HG03521 (cell line): ENCODE data around the gene SPEM2.

Source experiments
- ATAC-seq: cut with Tn5 transposase; IDR thresholded peaks from one replicate; pipeline ENCODE4 v1.9.1; 2021; ENCODE audit warnings: mild to moderate bottlenecking, moderate library complexity; ENCODE audit not compliant: unreplicated experiment

SPEM2 gene

DNA sequence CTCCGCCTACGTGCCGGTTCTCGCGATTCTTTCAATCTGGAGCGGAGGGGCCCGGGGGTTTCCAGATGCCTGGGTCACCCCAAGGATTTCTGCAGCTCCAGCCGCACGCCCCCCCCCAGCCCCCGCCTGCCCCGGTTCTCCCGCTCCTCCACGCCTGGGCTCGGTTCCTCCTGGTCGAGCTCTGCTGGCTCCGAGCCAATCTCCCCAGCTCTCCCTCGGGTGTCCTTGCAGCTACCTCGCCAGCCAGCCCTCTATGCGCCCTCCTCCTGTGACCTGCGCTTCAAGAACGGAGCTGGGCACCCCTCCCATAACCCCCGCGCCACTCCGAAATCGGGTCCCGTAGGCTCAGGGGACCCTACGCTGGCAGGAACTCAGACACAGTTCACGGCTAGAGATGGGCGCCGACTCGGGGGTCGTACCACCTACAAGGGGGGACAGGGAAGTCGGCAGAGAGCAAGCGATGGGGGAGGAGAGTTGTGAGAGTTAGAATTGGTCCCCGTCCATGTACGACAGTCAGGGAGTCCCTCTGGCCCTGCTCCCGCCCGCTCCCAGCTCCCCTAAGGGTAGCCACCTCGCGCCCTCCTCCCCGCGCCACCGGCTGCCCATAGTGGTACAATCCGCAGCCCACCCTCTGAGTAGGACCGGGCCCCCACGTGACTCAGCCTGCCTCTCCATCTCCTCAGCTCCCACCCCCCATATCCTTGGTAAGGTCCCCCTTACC is 14.9 kb downstream of the SPEM2 start:
- no peak for ATAC-seq

DNA sequence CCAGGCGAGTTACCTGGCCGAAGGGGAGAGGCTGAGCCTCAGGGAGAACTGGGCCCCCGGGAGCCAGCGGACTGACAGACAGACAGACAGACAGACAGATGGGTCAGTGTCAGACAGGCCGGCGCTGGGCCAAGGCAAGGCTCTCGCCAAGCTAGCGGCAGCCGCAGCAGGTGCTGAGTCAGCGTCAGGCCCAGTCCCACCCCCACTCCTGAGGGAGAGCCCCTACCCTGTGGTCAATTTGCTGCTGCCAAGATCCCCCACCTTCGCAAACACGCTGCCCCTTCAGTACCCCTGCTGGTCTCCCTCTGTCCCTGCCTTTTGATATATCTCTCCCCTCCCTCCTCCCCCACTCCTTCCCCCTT is 15.4 kb downstream of the SPEM2 start:
- ATAC-seq: no peak

- ATAC-seq: no peak
Measured at GRCh38 chr17:7441266-7441665, 15.8 kb downstream of the SPEM2 start.

DNA sequence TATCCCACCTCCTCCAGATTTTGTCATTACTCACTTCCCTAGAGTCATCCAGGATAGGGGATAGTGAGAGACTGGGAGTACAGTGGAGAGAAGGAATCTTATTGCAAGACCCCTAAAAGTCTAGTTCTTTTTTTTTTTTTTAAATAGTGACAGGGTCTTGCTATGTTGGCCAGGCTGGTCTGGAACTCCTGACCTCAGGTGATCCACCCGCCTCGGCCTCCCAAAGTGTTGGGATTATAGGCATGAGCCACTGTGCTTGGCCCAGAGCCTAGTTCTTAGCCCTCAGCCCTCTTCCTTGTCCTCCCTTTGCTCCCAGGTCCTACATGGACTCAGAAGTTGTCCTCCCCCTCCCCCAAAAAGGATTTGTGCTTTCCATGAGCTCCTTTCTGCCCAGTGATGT is 16.7 kb downstream of the SPEM2 start:
- ATAC-seq: no peak

DNA sequence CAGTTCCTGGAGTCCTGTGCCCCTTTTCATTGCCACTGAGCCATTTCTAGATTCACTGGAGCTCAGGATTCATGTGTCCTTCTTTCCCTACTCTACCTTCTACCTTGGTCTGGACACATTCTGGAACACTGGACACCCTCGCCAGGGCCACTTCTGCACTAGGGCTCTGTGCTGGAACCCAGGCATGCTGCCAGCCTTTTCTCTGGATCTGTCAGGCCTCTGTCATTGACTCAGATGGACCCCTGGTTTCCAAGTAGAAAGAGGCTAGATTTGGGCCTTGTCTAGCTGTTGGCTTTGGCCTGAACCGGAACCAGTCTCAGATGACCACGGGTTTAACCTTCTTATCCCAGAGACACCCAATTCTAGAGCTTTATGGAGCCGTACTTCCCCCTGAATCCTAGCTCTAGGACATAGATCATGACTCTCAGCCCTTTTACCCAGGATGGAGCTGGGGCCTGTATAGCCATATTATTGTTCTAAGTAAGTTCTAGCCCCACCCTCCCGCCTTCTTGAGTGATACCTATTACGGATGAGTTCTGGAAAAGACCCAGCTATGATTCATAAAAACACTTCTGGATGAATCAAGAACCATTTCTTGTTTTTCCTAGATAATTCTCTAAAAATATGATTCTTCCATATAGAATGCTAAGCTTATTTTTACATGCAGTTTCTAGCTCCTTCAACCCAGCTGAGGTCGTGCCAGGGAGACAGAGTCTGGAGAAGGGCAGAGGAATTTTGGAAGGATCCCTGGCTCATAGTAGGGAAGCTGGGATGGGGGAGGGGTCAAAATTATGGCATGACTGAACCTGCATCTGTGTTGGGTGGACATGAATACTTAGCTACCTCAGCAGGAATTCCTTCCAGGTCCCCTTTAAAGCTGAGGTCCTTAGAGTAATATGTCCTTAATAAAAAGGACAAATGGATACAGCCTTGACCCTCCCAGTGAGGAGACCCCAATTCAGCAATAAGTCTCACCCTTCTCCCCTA is 18.4 kb downstream of the SPEM2 start:
- no peak for ATAC-seq

- ATAC-seq: no peak
Measured at GRCh38 chr17:7444682-7445618, 19.5 kb downstream of the SPEM2 start, which contains the start of gene CHRNB1. Gene CHRNB1 (plus strand): TSS chr17:7445061. CDS start chr17:7445128, 67 bp downstream.

DNA sequence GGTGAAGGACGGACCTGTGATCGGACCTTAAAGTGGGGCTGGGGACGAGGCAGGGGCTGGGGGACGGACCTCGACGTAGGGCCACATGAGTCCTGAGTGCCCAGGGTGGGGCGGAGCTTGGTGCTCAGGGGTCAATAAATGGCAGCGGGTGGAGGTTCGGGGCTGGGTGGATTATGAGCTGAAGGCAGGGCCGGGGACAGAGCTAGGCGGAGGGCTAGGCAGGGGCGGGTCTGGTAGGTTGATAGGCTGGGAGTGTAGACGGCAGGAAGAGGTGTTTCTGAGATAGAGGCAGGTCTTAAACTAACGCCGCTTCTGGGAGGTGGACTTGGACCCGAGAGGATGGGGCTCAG is 20.2 kb downstream of the SPEM2 start:
- ATAC-seq: no peak

GRCh38 chr17:7448461-7448860 is 23.0 kb downstream of the SPEM2 start:
- no peak for ATAC-seq

DNA sequence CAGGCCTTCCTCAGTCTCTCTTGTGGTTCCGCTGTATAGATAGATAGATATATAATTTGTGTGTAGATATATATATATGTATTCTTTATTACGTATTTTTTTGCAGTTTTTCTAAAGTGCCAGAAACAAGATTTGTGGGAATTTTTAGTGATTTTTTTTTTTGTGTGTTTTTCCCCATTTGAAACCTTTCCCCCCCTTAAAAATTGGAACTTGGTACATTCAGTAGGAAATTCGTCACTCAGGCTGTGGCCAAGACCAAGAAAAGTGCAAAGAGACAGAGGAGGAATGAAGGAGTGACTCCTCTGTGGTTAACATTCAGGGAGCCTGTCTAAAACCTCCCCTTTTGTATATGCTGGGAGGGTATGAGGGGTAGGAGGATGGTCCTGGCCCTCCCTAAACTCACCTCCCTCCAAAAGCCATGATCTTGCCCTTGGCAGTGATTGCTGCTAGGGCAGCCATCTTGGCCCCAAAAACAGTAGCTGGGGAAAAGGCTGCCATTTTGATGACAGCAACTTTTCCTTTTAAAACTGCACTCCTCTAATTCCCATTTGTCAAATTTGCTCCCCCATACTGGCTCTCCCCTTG is 34.6 kb downstream of the SPEM2 start:
- no peak for ATAC-seq

- no peak for ATAC-seq
Measured at GRCh38 chr17:7460850-7461660, 35.6 kb downstream of the SPEM2 start.

- ATAC-seq: no peak
Measured at GRCh38 chr17:7462474-7463371, 37.3 kb downstream of the SPEM2 start.

DNA sequence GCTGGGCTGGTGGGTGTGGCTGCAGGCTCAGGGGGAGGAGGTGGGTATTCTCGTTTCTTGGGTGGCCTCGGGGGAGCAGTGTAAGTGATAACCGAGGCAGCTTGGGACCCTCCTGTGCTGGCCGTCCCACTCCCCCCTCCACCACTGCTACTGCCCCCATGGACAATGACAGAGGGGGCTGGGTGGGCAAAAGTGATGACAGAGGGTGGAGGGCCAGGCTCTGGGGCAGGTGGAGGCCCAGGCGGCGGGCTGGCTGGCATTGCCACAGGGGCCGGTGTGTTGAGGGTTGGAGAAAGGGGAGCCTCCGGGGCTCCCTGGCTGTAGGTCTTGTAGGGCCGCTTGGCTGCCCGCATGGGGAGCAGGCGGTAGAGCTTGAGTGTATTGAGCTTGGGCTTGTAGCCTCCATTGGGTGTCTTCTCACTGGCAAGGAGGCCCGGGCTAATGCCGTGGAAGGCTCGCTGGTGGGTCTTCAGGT is 38.0 kb downstream of the SPEM2 start:
- no peak for ATAC-seq

DNA sequence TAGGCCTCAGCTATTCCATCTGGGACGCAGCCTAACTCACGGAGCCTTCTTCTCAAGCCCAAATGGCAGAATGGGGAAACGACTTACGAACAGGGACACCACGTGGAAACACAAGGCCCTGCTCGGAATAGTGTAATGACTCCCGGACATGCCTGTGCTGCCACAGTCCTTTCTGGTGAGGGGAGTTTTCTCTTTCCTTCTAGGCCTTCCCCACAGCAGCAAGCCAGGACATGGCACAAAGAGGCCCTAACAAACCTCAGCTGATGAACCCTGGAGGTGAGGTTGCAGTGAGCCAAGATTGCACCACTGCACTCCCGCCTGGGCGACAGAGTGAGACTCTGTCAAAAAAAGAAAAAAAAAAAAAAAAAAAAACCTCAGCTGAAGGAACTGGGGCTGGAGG is 38.7 kb downstream of the SPEM2 start:
- no peak for ATAC-seq

GRCh38 chr17:7465597-7466275 is 40.3 kb downstream of the SPEM2 start:
- no peak for ATAC-seq

DNA sequence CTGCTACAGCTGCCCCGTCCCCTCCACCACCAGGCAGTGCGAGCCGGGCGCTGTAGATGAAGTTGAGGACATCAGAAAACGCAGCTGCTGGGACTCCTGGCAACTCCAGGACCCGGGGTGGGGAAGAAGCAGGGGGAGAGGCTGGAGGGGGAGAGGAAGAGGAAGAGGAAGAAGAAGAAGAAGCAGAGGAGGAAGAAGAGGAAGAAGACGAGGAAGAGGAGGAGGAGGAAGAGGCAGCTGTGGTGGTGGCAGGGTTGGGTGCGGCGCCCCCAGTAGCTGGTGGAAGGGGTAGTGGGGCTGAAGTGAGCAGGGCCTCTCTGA is 40.9 kb downstream of the SPEM2 start:
- ATAC-seq: no peak

DNA sequence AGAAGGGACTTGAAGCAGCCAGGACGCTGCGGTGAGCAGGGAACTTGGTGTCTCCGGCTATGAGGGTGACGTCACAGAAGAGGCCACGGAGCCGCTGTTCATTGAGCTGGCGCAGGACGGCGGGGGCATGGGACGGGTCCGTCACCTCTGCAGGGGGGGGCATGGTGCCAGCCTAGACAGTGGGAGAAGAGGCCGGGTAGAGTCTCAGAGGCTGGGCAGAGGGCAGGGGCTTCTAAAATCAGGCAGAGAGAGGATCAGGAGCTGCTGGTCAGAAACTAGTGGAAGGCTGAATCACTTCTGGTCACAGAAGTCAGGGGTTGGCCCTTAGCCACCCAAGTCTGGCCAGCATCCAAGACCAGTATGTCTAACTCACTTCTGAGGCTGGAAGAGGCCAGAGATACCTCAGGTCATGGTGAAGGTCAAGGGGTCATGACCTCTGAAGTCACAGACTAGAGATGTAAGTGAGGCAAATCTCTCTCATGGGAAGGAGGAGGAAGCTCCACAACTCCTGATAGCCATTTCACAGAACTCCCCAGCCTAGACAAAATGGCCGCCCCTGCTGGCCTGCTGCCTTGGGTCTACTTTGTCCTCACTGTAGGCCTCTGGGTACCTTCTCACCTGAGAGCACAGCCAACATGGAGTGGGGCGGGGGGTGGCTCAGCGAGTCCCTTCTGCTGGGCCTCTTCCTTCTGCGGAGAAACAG is 41.4 kb downstream of the SPEM2 start:
- no peak for ATAC-seq

DNA sequence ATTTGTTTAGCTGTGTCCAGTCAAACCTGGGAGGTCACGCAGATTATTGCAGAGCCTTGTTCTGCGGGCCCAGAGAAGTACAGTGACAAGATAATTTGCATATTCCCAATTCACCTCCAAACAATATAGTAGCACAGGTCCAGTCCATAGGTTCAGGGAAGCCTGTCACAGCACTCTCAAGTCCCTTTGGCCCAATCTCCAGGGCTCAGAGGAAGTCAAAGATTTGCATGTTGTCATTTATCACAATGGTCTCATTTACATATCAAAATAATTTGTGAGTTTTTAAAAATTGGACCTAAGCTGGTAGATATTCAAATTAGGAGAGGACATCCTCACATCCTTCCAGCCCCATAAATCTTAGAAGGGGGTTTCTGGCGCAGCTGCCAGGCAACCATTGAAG is 42.1 kb downstream of the SPEM2 start:
- no peak for ATAC-seq

GRCh38 chr17:7468290-7468689 is 42.9 kb downstream of the SPEM2 start:
- ATAC-seq: no peak
